ENCODE data around the gene AZIN2. TPM values are rescaled to one million over a fixed set of nuclear protein-coding genes. Genes with fewer than 3 reads are reported as not detected.

AZIN2 gene
- total and polyA plus RNA-seq, 10 of the 15 experiments (the other 5 are each of a cell fraction or from before 2014, with no cell fraction given) = 0.02 to 0.85 (median 0.23) TPM

DNA sequence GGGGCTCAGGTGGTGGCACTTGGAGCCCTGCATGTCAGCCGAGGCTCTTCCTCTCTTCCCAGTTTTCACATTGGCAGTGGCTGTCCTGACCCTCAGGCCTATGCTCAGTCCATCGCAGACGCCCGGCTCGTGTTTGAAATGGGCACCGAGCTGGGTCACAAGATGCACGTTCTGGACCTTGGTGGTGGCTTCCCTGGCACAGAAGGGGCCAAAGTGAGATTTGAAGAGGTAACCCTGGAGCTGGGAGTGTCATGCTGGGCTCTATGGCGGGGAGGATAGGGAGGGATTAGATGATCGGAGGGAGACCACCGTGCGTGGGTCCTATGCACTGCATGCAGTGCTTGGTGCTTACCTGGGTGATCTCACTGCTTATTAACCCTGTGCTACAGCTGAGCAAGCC lies 13.5 kb downstream of the AZIN2 start (continued):
- TF ChIP-seq ZNF622 (IDR thresholded peaks at IDR 0.05) (no peak), MTA2 (IDR thresholded peaks at IDR 0.05; ENCODE audit: low read depth) (no peak), HDAC2 (IDR thresholded peaks at IDR 0.05) (no peak), FOXK2 (IDR thresholded peaks at IDR 0.05) (no peak)
- TF ChIP-seq, protein P1, sequence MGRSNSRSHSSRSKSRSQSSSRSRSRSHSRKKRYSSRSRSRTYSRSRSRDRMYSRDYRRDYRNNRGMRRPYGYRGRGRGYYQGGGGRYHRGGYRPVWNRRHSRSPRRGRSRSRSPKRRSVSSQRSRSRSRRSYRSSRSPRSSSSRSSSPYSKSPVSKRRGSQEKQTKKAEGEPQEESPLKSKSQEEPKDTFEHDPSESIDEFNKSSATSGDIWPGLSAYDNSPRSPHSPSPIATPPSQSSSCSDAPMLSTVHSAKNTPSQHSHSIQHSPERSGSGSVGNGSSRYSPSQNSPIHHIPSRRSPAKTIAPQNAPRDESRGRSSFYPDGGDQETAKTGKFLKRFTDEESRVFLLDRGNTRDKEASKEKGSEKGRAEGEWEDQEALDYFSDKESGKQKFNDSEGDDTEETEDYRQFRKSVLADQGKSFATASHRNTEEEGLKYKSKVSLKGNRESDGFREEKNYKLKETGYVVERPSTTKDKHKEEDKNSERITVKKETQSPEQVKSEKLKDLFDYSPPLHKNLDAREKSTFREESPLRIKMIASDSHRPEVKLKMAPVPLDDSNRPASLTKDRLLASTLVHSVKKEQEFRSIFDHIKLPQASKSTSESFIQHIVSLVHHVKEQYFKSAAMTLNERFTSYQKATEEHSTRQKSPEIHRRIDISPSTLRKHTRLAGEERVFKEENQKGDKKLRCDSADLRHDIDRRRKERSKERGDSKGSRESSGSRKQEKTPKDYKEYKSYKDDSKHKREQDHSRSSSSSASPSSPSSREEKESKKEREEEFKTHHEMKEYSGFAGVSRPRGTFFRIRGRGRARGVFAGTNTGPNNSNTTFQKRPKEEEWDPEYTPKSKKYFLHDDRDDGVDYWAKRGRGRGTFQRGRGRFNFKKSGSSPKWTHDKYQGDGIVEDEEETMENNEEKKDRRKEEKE (IDR thresholded peaks at IDR 0.05) = no peak

DNA sequence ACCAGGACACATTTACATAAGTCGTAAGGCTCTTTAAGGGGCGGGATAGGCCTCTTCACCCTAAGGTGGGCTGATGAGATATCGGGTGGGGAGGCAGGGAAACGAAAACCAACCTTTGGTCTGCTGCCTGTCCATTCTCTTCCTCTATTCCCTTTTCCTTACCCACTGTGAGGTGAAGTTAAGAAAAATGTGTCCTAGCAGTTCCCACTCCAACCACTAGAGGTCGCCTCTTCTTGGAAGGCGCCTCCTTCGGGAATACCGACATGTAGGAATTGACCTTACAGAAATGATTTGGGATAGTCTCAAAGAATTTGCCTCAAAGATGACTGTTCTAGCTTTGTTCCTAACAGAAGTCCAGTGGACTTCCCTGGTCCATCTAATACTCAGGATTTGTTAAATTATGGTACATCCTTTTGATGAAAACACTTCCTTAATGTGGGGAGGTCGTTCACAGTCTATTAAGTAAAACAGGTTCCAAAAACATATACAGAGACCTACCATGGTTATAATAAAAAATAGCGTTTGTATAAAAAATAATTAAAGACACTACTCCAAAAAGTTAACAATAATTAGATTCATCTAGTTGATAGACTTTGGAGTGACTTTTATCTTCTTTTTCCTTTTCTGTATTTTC lies 14.1 kb downstream of the AZIN2 start:
- in situ Hi-C loops (cut with MboI) = no loop called here
- no peak overlapping the region for H3K4me2 ChIP-seq (ENCODE audit: control insufficient read depth, insufficient read depth)
- DNase-seq (ENCODE audit: low read depth, low spot score) (no peak), ATAC-seq (no peak), FAIRE-seq (no peak)
- intact Hi-C loops (cut with micrococcal nuclease; ENCODE audit: unreplicated experiment) = loop anchor here (10.0 kb wide), 1 partner anchor 520 kb away; no protein-coding TSS in a partner anchor
- no peaks in the 10 kb centered on the region for H3K27me3 ChIP-seq (replicated peaks in 1 of 2; ENCODE audit: control insufficient read depth in 2 of 2, insufficient read depth in 2 of 2, low read length in 1 of 2)
- H3K9me3 ChIP-seq (replicated peaks; ENCODE audit: control insufficient read depth, insufficient read depth, low read length) = no peaks in the 10 kb centered on the region
- POLR2A ChIA-PET = no interaction called here
- no peaks in the 10 kb centered on the region for H3K79me2 ChIP-seq (ENCODE audit: control insufficient read depth, insufficient read depth, low read length)
- H3K4me3 ChIP-seq = no peak overlapping the region
- no peak overlapping the region for H3K9ac ChIP-seq (ENCODE audit: control insufficient read depth, insufficient read depth, low read length)
- H3K4me1 ChIP-seq (ENCODE audit: control insufficient read depth, insufficient read depth, low read length) = peaks cover 6% of the 10 kb centered on the region; the same call in 1 of the 2 replicates
- no peak overlapping the region for H3K27ac ChIP-seq (ENCODE audit: control insufficient read depth, insufficient read depth)
- BruUV-seq (replicated peaks) = no TSS peak
- CTCF ChIA-PET = interaction anchor here (0.5 to 4.9 kb wide), 24 partner anchors 9 to 1022 kb away, joined by 3 to 24 read pairs (median 4); partner anchors contain the start of genes AZIN2 and TRIM62
- H3K36me3 ChIP-seq (ENCODE audit: control insufficient read depth in 2 of 2, insufficient read depth in 2 of 2, low read length in 1 of 2) = no peaks in the 10 kb centered on the region
- no peak overlapping the region for H2AFZ ChIP-seq (ENCODE audit: control insufficient read depth, low read depth, low read length)
- SMC1A ChIA-PET (ENCODE audit: uncharacterized antibody, unreplicated experiment) = interaction anchor here (0.9 to 2.0 kb wide), 5 partner anchors 9 to 518 kb away, joined by 3 to 5 read pairs (median 4); no protein-coding TSS in a partner anchor
- WGBS (ENCODE audit: insufficient coverage, insufficient replicate concordance, low lambda C conversion rate, missing lambda C conversion rate) = 10% methylated on average over 10 of the region's 10 CpGs
- RAD21 ChIA-PET (ENCODE audit: unreplicated experiment) = interaction anchor here (0.6 to 2.4 kb wide), 3 partner anchors 8 to 269 kb away, joined by 3 to 7 read pairs (median 4); no protein-coding TSS in a partner anchor
- H4K20me1 ChIP-seq (ENCODE audit: control insufficient read depth, insufficient read depth) = no peaks in the 10 kb centered on the region
- TF ChIP-seq RAD51 (IDR thresholded peaks at IDR 0.05) = no peak
- TF ChIP-seq HCFC1 (IDR thresholded peaks at IDR 0.05; ENCODE audit: low read length) = no peak
- TF ChIP-seq, protein P2, sequence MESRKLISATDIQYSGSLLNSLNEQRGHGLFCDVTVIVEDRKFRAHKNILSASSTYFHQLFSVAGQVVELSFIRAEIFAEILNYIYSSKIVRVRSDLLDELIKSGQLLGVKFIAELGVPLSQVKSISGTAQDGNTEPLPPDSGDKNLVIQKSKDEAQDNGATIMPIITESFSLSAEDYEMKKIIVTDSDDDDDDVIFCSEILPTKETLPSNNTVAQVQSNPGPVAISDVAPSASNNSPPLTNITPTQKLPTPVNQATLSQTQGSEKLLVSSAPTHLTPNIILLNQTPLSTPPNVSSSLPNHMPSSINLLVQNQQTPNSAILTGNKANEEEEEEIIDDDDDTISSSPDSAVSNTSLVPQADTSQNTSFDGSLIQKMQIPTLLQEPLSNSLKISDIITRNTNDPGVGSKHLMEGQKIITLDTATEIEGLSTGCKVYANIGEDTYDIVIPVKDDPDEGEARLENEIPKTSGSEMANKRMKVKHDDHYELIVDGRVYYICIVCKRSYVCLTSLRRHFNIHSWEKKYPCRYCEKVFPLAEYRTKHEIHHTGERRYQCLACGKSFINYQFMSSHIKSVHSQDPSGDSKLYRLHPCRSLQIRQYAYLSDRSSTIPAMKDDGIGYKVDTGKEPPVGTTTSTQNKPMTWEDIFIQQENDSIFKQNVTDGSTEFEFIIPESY (IDR thresholded peaks at IDR 0.05) = no peak
- TF ChIP-seq BRCA1 (IDR thresholded peaks at IDR 0.05; ENCODE audit: low read depth, low read length) = no peak
- TF ChIP-seq, protein P3, sequence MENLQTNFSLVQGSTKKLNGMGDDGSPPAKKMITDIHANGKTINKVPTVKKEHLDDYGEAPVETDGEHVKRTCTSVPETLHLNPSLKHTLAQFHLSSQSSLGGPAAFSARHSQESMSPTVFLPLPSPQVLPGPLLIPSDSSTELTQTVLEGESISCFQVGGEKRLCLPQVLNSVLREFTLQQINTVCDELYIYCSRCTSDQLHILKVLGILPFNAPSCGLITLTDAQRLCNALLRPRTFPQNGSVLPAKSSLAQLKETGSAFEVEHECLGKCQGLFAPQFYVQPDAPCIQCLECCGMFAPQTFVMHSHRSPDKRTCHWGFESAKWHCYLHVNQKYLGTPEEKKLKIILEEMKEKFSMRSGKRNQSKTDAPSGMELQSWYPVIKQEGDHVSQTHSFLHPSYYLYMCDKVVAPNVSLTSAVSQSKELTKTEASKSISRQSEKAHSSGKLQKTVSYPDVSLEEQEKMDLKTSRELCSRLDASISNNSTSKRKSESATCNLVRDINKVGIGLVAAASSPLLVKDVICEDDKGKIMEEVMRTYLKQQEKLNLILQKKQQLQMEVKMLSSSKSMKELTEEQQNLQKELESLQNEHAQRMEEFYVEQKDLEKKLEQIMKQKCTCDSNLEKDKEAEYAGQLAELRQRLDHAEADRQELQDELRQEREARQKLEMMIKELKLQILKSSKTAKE (IDR thresholded peaks at IDR 0.05; ENCODE audit: low read depth, poor library complexity, severe bottlenecking) = no peak
- TF ChIP-seq STAT3 (IDR thresholded peaks at IDR 0.05; ENCODE audit: low read depth, low read length) = no peak
- TF ChIP-seq MEF2B (IDR thresholded peaks at IDR 0.05; ENCODE audit: partially characterized antibody, poor library complexity, severe bottlenecking) = no peak
- no peak for TF ChIP-seq SRF (IDR thresholded peaks at IDR 0.05; ENCODE audit: low read depth in 2 of 2, low read length in 2 of 2)
- no peak for TF ChIP-seq CHD4 (IDR thresholded peaks at IDR 0.05)
- no peak for TF ChIP-seq NR2C2 (IDR thresholded peaks at IDR 0.05; ENCODE audit: borderline replicate concordance, control insufficient read depth, insufficient read length, low read depth)
- TF ChIP-seq CREB1 (IDR thresholded peaks at IDR 0.05; ENCODE audit: low read depth) = no peak
- no peak for TF ChIP-seq TAF1 (IDR thresholded peaks at IDR 0.05; ENCODE audit: borderline replicate concordance, low read depth, low read length)
